Measurements from ENCODE around the gene PHOSPHO2. TPM values are rescaled to one million over a fixed set of nuclear protein-coding genes. Genes with fewer than 3 reads are reported as not detected.
"Not testable (repeated sequence)": the region's sequence is repeated elsewhere in the genome, so short reads cannot be mapped to it uniquely, and the experiment has no call there.

The PHOSPHO2 gene
- total and polyA plus RNA-seq, 2 experiments from 2014 or later = 8.3 to 8.7 TPM

- no peak for TF ChIP-seq ETS1 (IDR thresholded peaks at IDR 0.05)
- no peak for TF ChIP-seq ZNF462 (CRISPR knock-in tag; IDR thresholded peaks at IDR 0.05)
Measured at GRCh38 chr2:169696381-169696780, 2.1 kb downstream of the PHOSPHO2 start (continued).

GRCh38 chr2:169699173-169699572 is 4.9 kb downstream of the PHOSPHO2 start:
- H3K27ac ChIP-seq (ENCODE audit: low read depth) = not testable (repeated sequence)

GRCh38 chr2:169702996-169703395 is 8.7 kb downstream of the PHOSPHO2 start:
- no peaks in the 10 kb centered on the region for H3K9me2 ChIP-seq (ENCODE audit: insufficient read depth)
- no peaks in the 10 kb centered on the region for H3K27me3 ChIP-seq (ENCODE audit: insufficient read depth)
- no peak overlapping the region for H3K27ac ChIP-seq (ENCODE audit: low read depth)
- no peaks in the 10 kb centered on the region; the same call in 1 of the 2 replicates for H3K36me3 ChIP-seq (ENCODE audit: insufficient read depth)
- Mint-ChIP-seq H3K4me1 (no peaks in the 10 kb centered on the region), H3K4me3 (no peak overlapping the region), H3K9me3 (no peaks in the 10 kb centered on the region), H3K36me3 (ENCODE audit: low read depth) (no peaks in the 10 kb centered on the region; the same call in 1 of the 3 replicates), H3K27me3 (ENCODE audit: insufficient read depth, low read depth, poor library complexity) (no peaks in the 10 kb centered on the region), H3K27ac (no peak overlapping the region)
- H3K4me2 ChIP-seq = no peak overlapping the region
- DNase-seq (ENCODE audit: low spot score) (no peak), ATAC-seq (no peak)
- no peak overlapping the region for H3K4me3 ChIP-seq
- no peak overlapping the region for H2AFZ ChIP-seq
- H3K4me1 ChIP-seq (ENCODE audit: insufficient read depth) = no peaks in the 10 kb centered on the region
- H4K20me1 ChIP-seq (replicated peaks; ENCODE audit: insufficient read depth) = peaks cover 3% of the 10 kb centered on the region; the same call in 1 of the 2 replicates
- H3F3A ChIP-seq (replicated peaks; ENCODE audit: low read depth) = no peaks in the 10 kb centered on the region
- H3K79me2 ChIP-seq (replicated peaks; ENCODE audit: insufficient read depth) = no peaks in the 10 kb centered on the region
- TF ChIP-seq NANOG (IDR thresholded peaks at IDR 0.05; ENCODE audit: borderline replicate concordance) (no peak), EZH2phosphoT487 (IDR thresholded peaks at IDR 0.05; ENCODE audit: unreplicated experiment) (no peak)

More at GRCh38 chr2:169699173-169699572, 4.9 kb downstream of the PHOSPHO2 start:
- not testable (repeated sequence) for H3K27me3 ChIP-seq (ENCODE audit: insufficient read depth); H2AFZ ChIP-seq; H3K9me3 Mint-ChIP-seq; ATAC-seq; H3K27ac Mint-ChIP-seq; H3F3A ChIP-seq (replicated peaks; ENCODE audit: low read depth); DNase-seq (ENCODE audit: low spot score); H3K9me2 ChIP-seq (ENCODE audit: insufficient read depth); H3K36me3 Mint-ChIP-seq (ENCODE audit: low read depth); H3K79me2 ChIP-seq (replicated peaks; ENCODE audit: insufficient read depth); H3K4me3 ChIP-seq; H3K27me3 Mint-ChIP-seq (ENCODE audit: insufficient read depth, low read depth, poor library complexity); H3K4me2 ChIP-seq; H3K4me1 Mint-ChIP-seq; H3K4me3 Mint-ChIP-seq; H3K4me1 ChIP-seq (ENCODE audit: insufficient read depth); H3K36me3 ChIP-seq (ENCODE audit: insufficient read depth); H4K20me1 ChIP-seq (replicated peaks; ENCODE audit: insufficient read depth)
